Head of caudate nucleus (tissue), 42 donors: Measurements from ENCODE around the gene ERP27.

Experiments
- DNase-seq, 42 donors: peaks; one replicate each; pipeline versions ENCODE4 v3.0.0 to v3.0.0-alpha.2; 2020 to 2021; ENCODE audit warnings: mixed read lengths in 7 of 42
- intact Hi-C: fragments of 100-400 bp; cut with DNase I; formaldehyde crosslinking; loops from one replicate; pipeline ENCODE4 v1.15.0; 2022

The ERP27 gene

GRCh38 chr12:14938301-14938700 is at the start of gene ERP27:
ERP27 (minus strand) TSS chr12:14938537; CDS start chr12:14938508, 29 bp downstream.
- intact Hi-C loops = no loop called here
- DNase-seq = no peak

GRCh38 chr12:14988035-14988434 is 49.7 kb upstream of the ERP27 start:
- no peak for DNase-seq
- intact Hi-C loops = no loop called here

- intact Hi-C loops = no loop called here
- no peak for DNase-seq
Measured at GRCh38 chr12:14986449-14986848, 48.1 kb upstream of the ERP27 start.

- no peak for DNase-seq
- intact Hi-C loops = no loop called here
Measured at GRCh38 chr12:14984766-14985285, 46.5 kb upstream of the ERP27 start.

- intact Hi-C loops = no loop called here
- no peak for DNase-seq
Measured at GRCh38 chr12:14984036-14984435, 45.7 kb upstream of the ERP27 start.

GRCh38 chr12:14982991-14983390 is 44.7 kb upstream of the ERP27 start:
- intact Hi-C loops = no loop called here

GRCh38 chr12:14982562-14982961 is 44.2 kb upstream of the ERP27 start:
- intact Hi-C loops = no loop called here

More at GRCh38 chr12:14982991-14983390, 44.7 kb upstream of the ERP27 start:
- no peak for DNase-seq

GRCh38 chr12:14981049-14981448 is 42.7 kb upstream of the ERP27 start:
- peak in 5 of 42 donors; percentile 7 to 43 (median 35) for DNase-seq
- intact Hi-C loops = no loop called here

More at GRCh38 chr12:14982562-14982961, 44.2 kb upstream of the ERP27 start:
- no peak for DNase-seq

GRCh38 chr12:14979468-14979867 is 41.1 kb upstream of the ERP27 start:
- intact Hi-C loops = no loop called here
- DNase-seq = no peak

- DNase-seq = no peak
- intact Hi-C loops = no loop called here
Measured at GRCh38 chr12:14976658-14977057, 38.3 kb upstream of the ERP27 start.

GRCh38 chr12:14975457-14975856 is 37.1 kb upstream of the ERP27 start:
- intact Hi-C loops = no loop called here
- no peak for DNase-seq

- DNase-seq = no peak
- intact Hi-C loops = no loop called here
Measured at GRCh38 chr12:14974633-14975032, 36.3 kb upstream of the ERP27 start.

- intact Hi-C loops = no loop called here
- DNase-seq = no peak
Measured at GRCh38 chr12:14972816-14973215, 34.5 kb upstream of the ERP27 start, which contains the start of gene PDE6H. PDE6H (plus strand) TSS chr12:14973042; CDS start chr12:14978013, 4,971 bp downstream.

GRCh38 chr12:14970473-14970872 is 32.1 kb upstream of the ERP27 start:
- intact Hi-C loops = no loop called here
- DNase-seq = no peak

- DNase-seq = no peak
- intact Hi-C loops = no loop called here
Measured at GRCh38 chr12:14968478-14968877, 30.1 kb upstream of the ERP27 start.

GRCh38 chr12:14965221-14965620 is 26.9 kb upstream of the ERP27 start:
- DNase-seq = no peak
- intact Hi-C loops = no loop called here

GRCh38 chr12:14964406-14964805 is 26.1 kb upstream of the ERP27 start:
- DNase-seq = no peak
- intact Hi-C loops = no loop called here

GRCh38 chr12:14963520-14963919 is 25.2 kb upstream of the ERP27 start:
- intact Hi-C loops = no loop called here

GRCh38 chr12:14962797-14963196 is 24.5 kb upstream of the ERP27 start:
- DNase-seq = no peak
- intact Hi-C loops = no loop called here

More at GRCh38 chr12:14963520-14963919, 25.2 kb upstream of the ERP27 start:
- no peak for DNase-seq

GRCh38 chr12:14962153-14962539 is 23.8 kb upstream of the ERP27 start:
- intact Hi-C loops = no loop called here
- no peak for DNase-seq

GRCh38 chr12:14961466-14962152 is 23.3 kb upstream of the ERP27 start, which contains the start of gene ARHGDIB:
ARHGDIB (minus strand) TSS chr12:14961601; CDS start chr12:14950712, 10,889 bp downstream.
- intact Hi-C loops = no loop called here
- no peak for DNase-seq
